ENCODE results near the gene MARS2.
"Not testable (repeated sequence)": the region's sequence is repeated elsewhere in the genome, so short reads cannot be mapped to it uniquely, and the experiment has no call there.

DNA sequence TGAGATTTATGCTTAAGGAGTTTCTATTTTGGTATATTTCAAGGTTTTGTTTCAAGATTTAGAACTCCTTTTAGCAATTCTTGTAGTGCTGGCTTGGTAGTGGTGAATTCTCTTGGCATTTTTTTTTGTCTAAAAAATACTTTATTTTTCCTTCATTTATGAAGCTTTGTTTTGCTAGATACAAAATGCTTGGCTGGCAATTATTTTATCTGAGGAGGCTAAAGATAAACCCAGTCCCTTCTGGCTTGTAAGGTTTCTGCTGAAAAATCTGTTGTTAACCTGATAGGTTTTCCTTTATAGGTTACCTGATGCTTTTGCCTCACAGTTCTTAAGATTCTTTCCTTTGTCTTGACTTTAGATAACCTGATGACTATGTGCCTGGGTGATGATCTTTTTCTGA is 5.4 kb upstream of the MARS2 start:
- TF ChIP-seq CTCF (IDR thresholded peaks at IDR 0.05); EZH2 (IDR thresholded peaks at IDR 0.05; ENCODE audit: borderline replicate concordance, insufficient read depth, low read depth, low read length, poor library complexity, severe bottlenecking): not testable (repeated sequence)
